Activated CD4-positive, alpha-beta T cell treated with anti-CD3 and anti-CD28 coated beads for 48 hours (primary cell): ENCODE data around the gene ADAM17.
A peak's percentile ranks its signal among the peaks of the same experiment; 100 is the strongest.
"Not testable (repeated sequence)": the region's sequence is repeated elsewhere in the genome, so short reads cannot be mapped to it uniquely, and the experiment has no call there.

Experiments
- DNase-seq: peaks from one replicate; pipeline ENCODE4 v3.0.0-alpha.2; 2020

ADAM17 gene

DNA sequence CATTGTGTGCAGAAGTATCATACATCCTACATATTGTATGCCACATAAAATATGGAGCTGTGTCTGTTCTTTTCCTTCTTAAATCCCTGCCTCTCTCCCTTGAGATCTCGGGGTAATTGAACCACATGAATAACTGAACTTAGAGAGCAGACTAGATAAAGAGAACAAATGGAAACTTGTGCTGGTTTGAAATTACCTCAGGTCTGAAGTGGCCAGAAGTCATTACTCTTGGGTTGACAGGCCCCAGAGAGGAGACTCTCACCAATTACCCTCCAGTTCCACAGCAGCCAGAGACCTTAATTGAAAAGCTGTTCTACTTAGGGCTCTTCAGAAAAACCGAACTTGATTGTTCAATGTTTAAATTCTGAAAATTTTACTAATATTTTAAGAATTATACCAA, 5.0 kb upstream of the ADAM17 start:
- DNase-seq, result no peak

DNA sequence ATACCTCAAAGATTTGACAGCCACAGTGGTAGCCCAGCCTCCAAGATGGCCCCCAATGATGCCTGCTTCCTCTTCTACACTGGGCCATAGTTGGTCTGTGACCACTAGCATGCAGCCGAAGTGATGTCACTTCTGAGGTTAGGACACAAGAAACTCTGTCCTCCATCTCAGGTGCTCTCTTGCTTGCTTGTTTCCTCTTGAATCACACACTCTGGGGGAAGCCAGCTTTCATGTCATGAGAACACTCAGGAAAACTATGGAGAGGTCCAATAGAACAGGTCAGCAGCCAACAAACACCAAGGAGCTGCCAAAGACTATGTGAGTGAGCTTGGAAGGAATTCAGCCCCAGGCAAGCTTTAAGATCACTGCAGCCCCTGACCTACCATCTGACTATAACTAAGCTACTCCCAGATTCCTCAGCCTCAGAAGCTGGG, 3.3 kb upstream of the ADAM17 start:
- DNase-seq, result no peak

DNA sequence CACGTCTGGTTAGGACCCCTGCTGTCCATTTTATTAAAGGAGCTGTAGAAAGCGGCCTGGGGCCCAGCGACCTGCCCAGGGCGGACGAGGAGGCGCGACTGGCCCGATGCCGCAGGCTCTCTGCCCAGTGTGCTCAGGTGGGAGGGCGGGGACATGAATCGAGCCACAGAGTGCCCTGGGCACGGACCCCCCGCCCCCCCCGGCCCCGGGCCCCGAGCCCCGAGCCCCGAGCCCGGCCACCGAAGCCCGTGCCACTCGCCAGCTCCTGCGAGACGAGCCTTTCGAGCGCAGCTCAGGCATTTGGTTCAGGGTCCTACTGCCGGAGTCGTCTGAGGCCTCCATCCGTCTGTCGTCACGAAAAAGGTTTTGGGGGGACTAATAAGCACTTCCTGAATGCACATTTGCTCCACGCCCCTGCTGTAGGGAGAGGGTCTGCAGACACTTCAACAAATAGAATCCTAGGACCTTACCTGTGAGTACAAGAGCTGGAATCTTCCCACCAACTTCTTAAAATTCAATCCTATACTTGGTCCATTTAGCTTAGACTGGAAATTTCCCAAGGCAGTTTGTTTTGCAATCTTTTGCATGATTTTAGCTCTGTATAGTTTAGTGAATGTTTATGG, 602 bp upstream of the ADAM17 start:
- peak; percentile 41 for DNase-seq

GRCh38 chr2:9554921-9555296, 721 bp downstream of the ADAM17 start:
- peak; percentile 46 for DNase-seq

GRCh38 chr2:9552219-9553178, 3.1 kb downstream of the ADAM17 start:
- no peak for DNase-seq

DNA sequence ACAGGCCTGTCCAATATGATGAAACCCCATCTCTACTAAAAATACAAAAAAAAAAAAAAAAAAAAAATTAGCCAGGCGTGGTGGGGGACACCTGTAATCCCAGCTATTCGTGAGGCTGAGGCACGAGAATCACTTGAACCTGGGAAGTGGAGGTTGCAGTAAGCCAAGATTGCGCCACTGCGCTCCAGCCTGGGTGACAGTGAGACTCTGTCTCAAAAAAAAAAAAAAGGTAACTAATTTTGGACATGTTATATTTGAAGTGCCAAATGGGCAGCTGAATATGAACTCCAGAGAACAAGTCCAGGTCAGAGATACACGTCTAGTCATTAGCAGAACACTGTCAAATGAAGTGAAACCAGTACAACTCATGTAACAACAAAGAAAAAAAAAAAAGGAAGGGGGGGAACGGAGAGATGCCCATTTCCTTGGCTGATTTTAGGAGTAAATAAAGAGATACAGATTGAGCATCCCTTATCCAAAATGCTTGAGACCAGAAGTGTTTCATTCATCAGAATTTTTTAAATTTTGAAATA, 4.7 kb downstream of the ADAM17 start:
- not testable (repeated sequence) for DNase-seq

- DNase-seq, result no peak
These were observed 6.2 kb downstream of the ADAM17 start for GRCh38 chr2:9549420-9549819.

- no peak for DNase-seq
These were observed 7.1 kb downstream of the ADAM17 start for GRCh38 chr2:9548506-9548905.

GRCh38 chr2:9547262-9547991, 8.2 kb downstream of the ADAM17 start:
- no peak for DNase-seq

- DNase-seq, result no peak
These were observed 10.1 kb downstream of the ADAM17 start for GRCh38 chr2:9545502-9545901.

DNA sequence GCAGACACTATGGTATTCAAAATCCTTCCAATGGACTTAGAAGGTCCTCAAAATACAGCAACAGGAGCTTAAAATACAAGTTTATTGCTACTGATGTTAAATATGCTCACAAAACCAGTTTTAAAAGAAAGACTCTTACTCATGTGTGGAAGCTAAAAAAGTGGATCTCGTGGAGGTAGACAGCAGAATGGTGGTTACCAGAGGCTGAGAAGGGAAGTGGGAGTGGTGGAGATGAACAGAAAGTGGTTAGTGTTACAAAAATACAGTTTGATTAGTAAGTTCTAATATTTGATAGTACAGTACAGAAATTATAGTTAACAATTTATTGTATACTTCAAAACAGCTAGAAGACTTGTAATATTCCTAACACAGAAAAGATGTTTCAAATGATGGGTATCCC, 12.1 kb downstream of the ADAM17 start:
- DNase-seq, result no peak

- DNase-seq, result no peak
These were observed 16.1 kb downstream of the ADAM17 start for GRCh38 chr2:9539531-9539930.

GRCh38 chr2:9538000-9538507, 17.6 kb downstream of the ADAM17 start:
- no peak for DNase-seq

DNA sequence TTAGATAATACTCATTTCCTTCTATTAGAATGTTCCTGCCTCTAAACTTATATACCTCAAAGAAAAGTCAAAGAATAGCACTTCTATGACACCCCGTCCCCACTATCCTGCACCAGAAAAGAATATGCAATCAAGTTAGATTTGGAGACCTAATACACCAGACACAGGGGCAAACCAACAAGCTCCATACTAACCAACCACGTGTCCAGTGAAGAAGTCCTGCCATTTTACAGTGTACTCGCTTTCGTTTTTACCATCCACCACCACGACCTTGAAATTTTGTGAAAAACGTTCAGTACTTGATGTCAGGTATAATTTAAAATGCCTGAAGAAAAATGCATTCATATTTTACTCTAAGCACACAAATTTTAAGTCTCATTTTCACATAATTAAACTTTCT, 19.1 kb downstream of the ADAM17 start:
- no peak for DNase-seq

GRCh38 chr2:9535177-9535576, 20.5 kb downstream of the ADAM17 start:
- DNase-seq, result no peak

DNA sequence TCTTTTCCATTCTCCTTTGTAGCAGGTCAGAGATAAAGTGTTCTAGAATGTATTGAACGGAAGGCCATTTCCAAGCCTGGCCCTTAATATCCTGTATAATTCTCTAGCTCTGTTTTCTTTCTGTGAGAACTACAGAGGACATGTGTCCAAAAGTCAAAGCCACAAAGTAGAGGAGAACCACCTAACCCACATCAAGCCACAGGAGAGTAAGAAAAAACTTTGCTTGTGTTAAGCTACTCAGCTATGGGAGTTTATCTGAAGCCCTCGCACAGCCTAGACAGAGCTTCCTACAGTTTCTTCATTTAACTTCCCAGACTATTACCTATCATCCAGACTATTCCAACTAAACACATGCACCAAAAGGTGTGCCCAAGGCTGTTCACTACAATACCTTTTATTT, 22.0 kb downstream of the ADAM17 start:
- no peak for DNase-seq

- DNase-seq, result no peak
These were observed 23.2 kb downstream of the ADAM17 start for GRCh38 chr2:9532421-9532820.

- DNase-seq, result no peak
These were observed 27.4 kb downstream of the ADAM17 start for GRCh38 chr2:9527995-9528787.

GRCh38 chr2:9525266-9525665, 30.4 kb downstream of the ADAM17 start:
- no peak for DNase-seq

DNA sequence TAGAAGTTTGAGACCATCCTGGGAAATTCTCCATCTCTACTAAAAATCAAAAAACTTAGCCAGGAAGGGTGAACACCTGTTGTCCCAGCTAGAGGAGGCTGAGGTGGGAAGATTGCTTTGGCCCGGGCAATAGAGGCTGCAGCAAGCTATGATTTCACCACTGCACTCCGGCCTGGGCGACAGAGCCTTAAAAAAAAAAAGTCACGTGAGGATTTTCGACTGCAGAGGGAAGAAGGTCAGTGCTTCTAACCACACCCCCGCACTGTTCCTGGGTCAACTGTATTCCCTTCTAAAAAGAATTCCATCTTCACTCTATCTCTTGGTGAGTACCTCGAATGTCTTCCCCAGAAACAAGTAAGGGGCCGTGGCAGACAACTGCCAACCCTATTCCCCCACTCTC, 31.3 kb downstream of the ADAM17 start:
- DNase-seq, result no peak

DNA sequence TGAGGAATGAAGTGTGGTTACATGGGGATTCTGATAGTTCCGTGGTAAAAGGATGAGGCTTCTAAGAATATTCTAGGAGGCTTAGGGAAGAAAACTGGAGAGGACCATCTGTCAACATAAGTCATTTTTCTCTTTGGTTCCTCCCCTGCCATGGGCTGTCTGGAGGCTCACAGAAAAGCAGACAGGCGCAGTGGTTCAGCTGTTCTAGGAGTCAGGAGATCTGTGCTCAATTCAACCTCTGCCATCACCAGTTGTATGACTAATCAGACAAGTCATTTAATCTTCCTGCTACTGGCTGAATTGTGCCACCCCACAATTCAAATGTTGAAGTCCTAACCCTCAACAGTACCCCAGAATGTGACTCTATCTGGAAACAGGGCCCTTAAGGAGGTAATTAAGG, 36.4 kb downstream of the ADAM17 start:
- no peak for DNase-seq

- DNase-seq, result no peak
These were observed 36.9 kb downstream of the ADAM17 start for GRCh38 chr2:9518780-9519179.
